Trophoblast cell (in vitro differentiated cells and primary cell): ENCODE measurements around the gene PRRX2.

Source experiments
- DNase-seq, 2 donors: peaks; one replicate each; pipeline ENCODE4 v3.0.0-alpha.2; 2016
- H2AFZ ChIP-seq: 2 replicates; pipeline ENCODE4 v1.6.1; 2013; ENCODE audit warnings: low read length, moderate library complexity, mild to moderate bottlenecking; ENCODE audit not compliant: insufficient read depth, poor library complexity
- H2AK5ac ChIP-seq: 2 replicates; pipeline ENCODE4 v1.6.1; 2013; ENCODE audit warnings: mild to moderate bottlenecking, low read length
- H2BK120ac ChIP-seq: 2 replicates; pipeline ENCODE4 v1.6.1; 2013; ENCODE audit warnings: low read length, mild to moderate bottlenecking, moderate library complexity; ENCODE audit not compliant: insufficient read depth, poor library complexity
- H2BK12ac ChIP-seq: 2 replicates; pipeline ENCODE4 v1.6.1; 2013; ENCODE audit warnings: mild to moderate bottlenecking, low read length, moderate library complexity
- H2BK5ac ChIP-seq: 2 replicates; pipeline ENCODE4 v1.6.1; 2013; ENCODE audit warnings: low read length, low read depth, moderate library complexity, mild to moderate bottlenecking; ENCODE audit not compliant: poor library complexity
- H3K14ac ChIP-seq: 2 replicates; pipeline ENCODE4 v1.6.1; 2013; ENCODE audit warnings: mild to moderate bottlenecking, low read length
- H3K18ac ChIP-seq: 2 replicates; pipeline ENCODE4 v1.6.1; 2013; ENCODE audit warnings: mild to moderate bottlenecking, low read length
- H3K23ac ChIP-seq: 2 replicates; pipeline ENCODE4 v1.6.1; 2013; ENCODE audit warnings: low read length
- H3K27ac ChIP-seq: 2 replicates; pipeline ENCODE4 v1.5.1; 2013; ENCODE audit warnings: low read depth, mild to moderate bottlenecking, inconsistent platforms, low read length, moderate library complexity
- H3K27me3 ChIP-seq: 2 replicates; pipeline ENCODE4 v1.6.1; 2013; ENCODE audit warnings: inconsistent platforms, mild to moderate bottlenecking, low read length, moderate library complexity; ENCODE audit not compliant: insufficient read depth
- H3K36me3 ChIP-seq, 2 experiments: 1 replicate in 1 of 2; 2 replicates in 1 of 2; pipeline ENCODE4 v1.6.1; 2013; ENCODE audit warnings: low read length in 2 of 2, mild to moderate bottlenecking in 2 of 2, moderate library complexity in 1 of 2; ENCODE audit not compliant: insufficient read depth in 2 of 2, control insufficient read depth in 1 of 2
- H3K4ac ChIP-seq: 2 replicates; pipeline ENCODE4 v1.6.1; 2013; ENCODE audit warnings: low read depth, mild to moderate bottlenecking, low read length, moderate library complexity
- H3K4me1 ChIP-seq, 2 experiments: 1 replicate in 1 of 2; 2 replicates in 1 of 2; pipeline ENCODE4 v1.6.1; 2013; ENCODE audit warnings: low read length in 2 of 2, mild to moderate bottlenecking in 2 of 2, moderate library complexity in 1 of 2; ENCODE audit not compliant: insufficient read depth in 2 of 2, control insufficient read depth in 1 of 2
- H3K4me2 ChIP-seq: 2 replicates; pipeline ENCODE4 v1.6.1; 2013; ENCODE audit warnings: inconsistent platforms, mild to moderate bottlenecking, low read length, moderate library complexity
- H3K4me3 ChIP-seq: 2 replicates; pipeline ENCODE4 v1.5.1; 2013; ENCODE audit warnings: mild to moderate bottlenecking, low read depth, low read length, inconsistent platforms
- H3K79me1 ChIP-seq: one replicate; pipeline ENCODE4 v1.6.1; 2013; ENCODE audit warnings: low read length
- H3K79me2 ChIP-seq: 2 replicates; pipeline ENCODE4 v1.6.1; 2013; ENCODE audit warnings: low read length, mild to moderate bottlenecking; ENCODE audit not compliant: control insufficient read depth, insufficient read depth, poor library complexity
- H3K9ac ChIP-seq: 2 replicates; pipeline ENCODE4 v1.6.1; 2013; ENCODE audit warnings: mild to moderate bottlenecking, low read length
- H3K9me3 ChIP-seq: 2 replicates; pipeline ENCODE4 v1.6.1; 2013; ENCODE audit warnings: low read depth, mild to moderate bottlenecking, control low read depth, inconsistent platforms, low read length; ENCODE audit not compliant: insufficient read depth
- H4K12ac ChIP-seq: 2 replicates; pipeline ENCODE4 v1.6.1; 2013; ENCODE audit warnings: low read depth, mild to moderate bottlenecking, low read length, moderate library complexity
- H4K8ac ChIP-seq: 2 replicates; pipeline ENCODE4 v1.6.1; 2013; ENCODE audit warnings: low read depth, mild to moderate bottlenecking, low read length, moderate library complexity
- H4K91ac ChIP-seq: one replicate; pipeline ENCODE4 v1.6.1; 2013; ENCODE audit warnings: low read depth, mild to moderate bottlenecking, low read length, moderate library complexity
- WGBS: extraction: QIAGEN DNeasy Blood & Tissue Kit; methylation state at CpG from one replicate; pipeline ENCODE4 v1.1.7; 2013; ENCODE audit warnings: missing lambda C conversion rate; ENCODE audit not compliant: insufficient read length, insufficient coverage; ENCODE audit errors: extremely low coverage; 5-methylcytosine and 5-hydroxymethylcytosine counted together

The PRRX2 gene

DNA sequence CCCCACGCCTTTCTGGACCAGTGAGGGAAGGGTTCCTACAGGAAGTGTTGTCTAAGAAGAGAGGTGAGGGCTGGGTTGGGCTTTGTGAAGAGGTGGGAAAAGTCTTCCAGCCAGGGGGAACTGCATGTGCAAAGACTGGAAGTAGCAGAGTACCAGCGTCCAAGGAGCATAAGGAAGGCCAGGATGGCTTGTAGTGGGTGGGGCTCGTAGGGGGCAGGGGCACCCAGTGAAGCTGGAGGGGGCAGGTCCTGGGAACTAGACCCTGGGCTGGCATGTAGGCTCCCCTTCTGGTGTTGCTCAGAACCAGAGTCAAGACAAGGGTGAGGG is 20.4 kb downstream of the PRRX2 start:
- no peak overlapping the region for H2BK5ac ChIP-seq
- no peak overlapping the region for H4K8ac ChIP-seq
- no peak overlapping the region for H4K91ac ChIP-seq
- no peak overlapping the region for H3K4me3 ChIP-seq
- H3K14ac ChIP-seq = no peak overlapping the region
- no peaks in the 10 kb centered on the region for H3K36me3 ChIP-seq
- no peak overlapping the region for H3K4me2 ChIP-seq
- no peaks in the 10 kb centered on the region for H3K79me2 ChIP-seq
- no peak overlapping the region for H3K27ac ChIP-seq
- H2BK12ac ChIP-seq = no peak overlapping the region
- no peaks in the 10 kb centered on the region for H3K79me1 ChIP-seq
- no peak overlapping the region for H3K4ac ChIP-seq
- H3K9ac ChIP-seq = no peak overlapping the region
- H2AFZ ChIP-seq = no peak overlapping the region
- H2BK120ac ChIP-seq = no peak overlapping the region
- no peak overlapping the region for H3K23ac ChIP-seq
- no peaks in the 10 kb centered on the region for H3K9me3 ChIP-seq
- no peaks in the 10 kb centered on the region for H3K27me3 ChIP-seq
- no peak overlapping the region for H4K12ac ChIP-seq
- WGBS = no CpG with 5 or more reads among the region's 3 CpGs
- no peak overlapping the region for H3K18ac ChIP-seq
- H2AK5ac ChIP-seq = no peak overlapping the region
- H3K4me1 ChIP-seq = no peaks in the 10 kb centered on the region
- no peak for DNase-seq

DNA sequence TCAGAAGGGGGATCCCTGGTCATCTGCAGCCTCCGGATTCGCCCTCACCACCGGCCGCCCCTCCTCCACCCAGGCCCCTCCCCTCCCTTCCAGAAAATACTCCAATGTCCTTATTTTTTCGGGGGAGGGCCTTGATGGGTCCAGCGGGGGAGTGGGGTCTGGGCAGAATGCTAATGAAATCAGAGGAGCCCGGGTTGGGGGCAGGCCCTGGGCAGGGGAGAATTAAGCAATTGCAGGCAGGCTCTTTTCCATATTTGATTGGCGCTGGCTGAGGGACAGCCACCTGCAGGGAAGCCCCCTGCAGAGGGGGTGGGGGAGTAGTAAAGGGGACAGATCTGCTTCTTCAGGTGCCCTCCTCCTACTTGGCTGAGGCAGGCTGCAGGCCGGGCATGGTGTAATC is 21.3 kb downstream of the PRRX2 start:
- Histone ChIP-seq H4K8ac (no peak overlapping the region), H3K4me3 (no peak overlapping the region), H3K27me3 (no peaks in the 10 kb centered on the region), H3K4ac (no peak overlapping the region), H2BK5ac (no peak overlapping the region), H2BK120ac (no peak overlapping the region), H3K4me2 (no peak overlapping the region), H3K9me3 (no peaks in the 10 kb centered on the region), H3K9ac (no peak overlapping the region), H4K91ac (no peak overlapping the region), H3K79me1 (no peaks in the 10 kb centered on the region), H2AK5ac (no peak overlapping the region), H3K79me2 (no peaks in the 10 kb centered on the region), H4K12ac (no peak overlapping the region), H2AFZ (no peak overlapping the region), H3K14ac (no peak overlapping the region), H3K36me3 (no peaks in the 10 kb centered on the region), H3K18ac (no peak overlapping the region), H3K23ac (no peak overlapping the region), H2BK12ac (no peak overlapping the region), H3K4me1 (no peaks in the 10 kb centered on the region), H3K27ac (no peak overlapping the region)
- WGBS = no CpG with 5 or more reads among the region's 9 CpGs
- no peak for DNase-seq

DNA sequence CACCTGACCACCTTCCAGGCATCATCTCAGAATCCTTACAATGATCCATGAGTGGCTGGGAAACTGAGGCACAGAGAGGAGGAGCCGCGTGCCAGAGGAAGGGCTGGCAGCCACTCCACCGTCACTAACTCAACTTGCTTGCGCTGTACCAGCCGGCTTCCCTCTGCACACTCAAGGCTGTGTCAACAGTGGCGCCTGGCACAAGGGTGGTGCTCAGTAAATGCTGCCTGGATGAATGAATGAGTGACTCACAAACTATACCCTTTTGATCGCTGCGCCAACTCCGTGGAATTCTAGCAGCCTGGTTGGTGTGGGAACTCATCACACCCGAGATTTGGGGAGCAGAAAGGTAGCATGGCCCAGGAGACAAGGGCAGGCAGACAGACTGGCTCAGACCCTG is 21.9 kb downstream of the PRRX2 start:
- no peaks in the 10 kb centered on the region for H3K27me3 ChIP-seq
- H3K18ac ChIP-seq = no peak overlapping the region
- H3K27ac ChIP-seq = no peak overlapping the region
- no peak overlapping the region for H2AK5ac ChIP-seq
- H2BK120ac ChIP-seq = no peak overlapping the region
- H3K4me3 ChIP-seq = no peak overlapping the region
- H2BK5ac ChIP-seq = no peak overlapping the region
- no peak for DNase-seq
- no peaks in the 10 kb centered on the region for H3K9me3 ChIP-seq
- no peak overlapping the region for H3K4ac ChIP-seq
- no peak overlapping the region for H3K9ac ChIP-seq
- H3K14ac ChIP-seq = no peak overlapping the region
- no peaks in the 10 kb centered on the region for H3K4me1 ChIP-seq
- H4K12ac ChIP-seq = no peak overlapping the region
- no peaks in the 10 kb centered on the region for H3K79me1 ChIP-seq
- H2BK12ac ChIP-seq = no peak overlapping the region
- H3K79me2 ChIP-seq = no peaks in the 10 kb centered on the region
- H4K8ac ChIP-seq = no peak overlapping the region
- no peak overlapping the region for H2AFZ ChIP-seq
- no peak overlapping the region for H4K91ac ChIP-seq
- H3K4me2 ChIP-seq = no peak overlapping the region
- no CpG with 5 or more reads among the region's 10 CpGs for WGBS
- H3K23ac ChIP-seq = no peak overlapping the region
- no peaks in the 10 kb centered on the region for H3K36me3 ChIP-seq

DNA sequence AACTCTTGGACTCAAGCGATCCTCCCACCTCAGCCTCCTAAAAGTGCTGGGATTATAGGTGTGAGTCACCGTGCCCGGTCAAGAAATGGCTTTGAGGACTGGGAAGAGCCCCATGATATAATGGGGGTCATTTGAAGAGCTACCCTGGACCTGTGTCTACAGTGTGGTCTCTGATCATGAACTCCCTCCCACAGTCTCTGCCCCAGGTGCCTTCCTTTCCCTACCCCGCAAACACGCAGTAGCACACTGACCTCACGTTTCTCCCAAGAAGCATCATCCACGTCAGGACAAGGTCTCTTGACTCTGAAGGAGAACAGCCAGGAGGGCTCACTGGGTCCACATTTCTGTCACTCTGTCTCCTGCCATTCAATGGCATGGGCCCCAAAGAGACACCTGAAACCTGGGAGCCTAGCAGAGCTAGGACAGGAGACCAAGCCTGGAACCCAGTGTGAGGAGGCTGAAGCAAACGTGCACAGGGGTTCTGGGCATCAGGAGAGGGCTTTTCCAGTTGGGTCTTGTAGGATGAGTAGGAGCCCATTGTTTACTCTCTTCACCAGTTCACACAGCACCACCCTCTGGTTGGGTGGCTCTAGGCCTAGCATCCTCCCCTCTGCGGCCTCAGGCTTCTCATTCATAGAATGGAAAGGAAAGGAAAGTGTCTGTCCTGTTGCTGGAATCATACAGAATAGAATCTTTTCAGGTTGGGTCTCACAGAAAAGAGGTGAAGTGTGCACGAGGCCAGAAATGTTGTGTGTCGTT is 23.0 kb downstream of the PRRX2 start:
- H3K4ac ChIP-seq = no peak overlapping the region
- H3K4me2 ChIP-seq = no peak overlapping the region
- DNase-seq = no peak
- no peak overlapping the region for H3K4me3 ChIP-seq
- H4K8ac ChIP-seq = no peak overlapping the region
- H3K23ac ChIP-seq = no peak overlapping the region
- no peak overlapping the region for H2BK120ac ChIP-seq
- H2BK5ac ChIP-seq = no peak overlapping the region
- no peak overlapping the region for H4K12ac ChIP-seq
- no peak overlapping the region for H3K27ac ChIP-seq
- no peaks in the 10 kb centered on the region for H3K79me1 ChIP-seq
- H3K9me3 ChIP-seq = no peaks in the 10 kb centered on the region
- H3K79me2 ChIP-seq = no peaks in the 10 kb centered on the region
- H4K91ac ChIP-seq = no peak overlapping the region
- H2AK5ac ChIP-seq = no peak overlapping the region
- H3K36me3 ChIP-seq = no peaks in the 10 kb centered on the region
- H3K18ac ChIP-seq = no peak overlapping the region
- H3K27me3 ChIP-seq = no peaks in the 10 kb centered on the region
- no peak overlapping the region for H3K14ac ChIP-seq
- no peak overlapping the region for H3K9ac ChIP-seq
- H2BK12ac ChIP-seq = no peak overlapping the region
- WGBS = no CpG with 5 or more reads among the region's 11 CpGs
- no peaks in the 10 kb centered on the region for H3K4me1 ChIP-seq
- no peak overlapping the region for H2AFZ ChIP-seq
